Measurements from ENCODE around the gene CALHM4. TPM values are rescaled to one million over a fixed set of nuclear protein-coding genes. Genes with fewer than 3 reads are reported as not detected.

CALHM4 gene
- total and polyA plus RNA-seq, 4 donors: not detected

DNA sequence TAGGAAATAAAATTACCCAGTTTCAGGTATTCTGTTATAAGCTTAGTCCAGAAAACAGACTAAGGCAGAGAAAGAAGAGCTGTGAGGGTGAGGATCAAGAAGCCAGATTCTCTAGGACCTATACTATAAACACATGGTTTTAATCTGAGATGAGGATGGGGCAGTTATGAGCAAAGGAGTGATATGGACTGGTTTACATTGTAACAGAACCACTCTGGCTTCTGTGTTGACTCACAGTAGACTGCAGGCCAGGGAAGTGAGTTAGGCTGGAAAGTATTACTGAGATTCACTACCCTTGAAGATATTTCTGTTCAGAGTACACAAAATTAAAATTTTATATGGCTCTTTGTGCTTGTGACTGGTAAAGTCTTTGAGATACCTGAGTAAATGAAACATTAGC lies 14.6 kb downstream of the CALHM4 start:
- H3K4me3 ChIP-seq (ENCODE audit: low read depth in 1 of 3, low read length in 3 of 3): no peak overlapping the region
- TF ChIP-seq, protein P1, sequence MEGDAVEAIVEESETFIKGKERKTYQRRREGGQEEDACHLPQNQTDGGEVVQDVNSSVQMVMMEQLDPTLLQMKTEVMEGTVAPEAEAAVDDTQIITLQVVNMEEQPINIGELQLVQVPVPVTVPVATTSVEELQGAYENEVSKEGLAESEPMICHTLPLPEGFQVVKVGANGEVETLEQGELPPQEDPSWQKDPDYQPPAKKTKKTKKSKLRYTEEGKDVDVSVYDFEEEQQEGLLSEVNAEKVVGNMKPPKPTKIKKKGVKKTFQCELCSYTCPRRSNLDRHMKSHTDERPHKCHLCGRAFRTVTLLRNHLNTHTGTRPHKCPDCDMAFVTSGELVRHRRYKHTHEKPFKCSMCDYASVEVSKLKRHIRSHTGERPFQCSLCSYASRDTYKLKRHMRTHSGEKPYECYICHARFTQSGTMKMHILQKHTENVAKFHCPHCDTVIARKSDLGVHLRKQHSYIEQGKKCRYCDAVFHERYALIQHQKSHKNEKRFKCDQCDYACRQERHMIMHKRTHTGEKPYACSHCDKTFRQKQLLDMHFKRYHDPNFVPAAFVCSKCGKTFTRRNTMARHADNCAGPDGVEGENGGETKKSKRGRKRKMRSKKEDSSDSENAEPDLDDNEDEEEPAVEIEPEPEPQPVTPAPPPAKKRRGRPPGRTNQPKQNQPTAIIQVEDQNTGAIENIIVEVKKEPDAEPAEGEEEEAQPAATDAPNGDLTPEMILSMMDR (IDR thresholded peaks at IDR 0.05; ENCODE audit: low read depth, low read length, missing input control): no peak
- TF ChIP-seq, protein P2, sequence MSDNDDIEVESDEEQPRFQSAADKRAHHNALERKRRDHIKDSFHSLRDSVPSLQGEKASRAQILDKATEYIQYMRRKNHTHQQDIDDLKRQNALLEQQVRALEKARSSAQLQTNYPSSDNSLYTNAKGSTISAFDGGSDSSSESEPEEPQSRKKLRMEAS (IDR thresholded peaks at IDR 0.05): no peak
- TF ChIP-seq HNF4A (conservative IDR thresholded peaks at IDR 0.05): no peak
- no peak for TF ChIP-seq HNF4G (IDR thresholded peaks at IDR 0.05)
- TF ChIP-seq, protein P3, sequence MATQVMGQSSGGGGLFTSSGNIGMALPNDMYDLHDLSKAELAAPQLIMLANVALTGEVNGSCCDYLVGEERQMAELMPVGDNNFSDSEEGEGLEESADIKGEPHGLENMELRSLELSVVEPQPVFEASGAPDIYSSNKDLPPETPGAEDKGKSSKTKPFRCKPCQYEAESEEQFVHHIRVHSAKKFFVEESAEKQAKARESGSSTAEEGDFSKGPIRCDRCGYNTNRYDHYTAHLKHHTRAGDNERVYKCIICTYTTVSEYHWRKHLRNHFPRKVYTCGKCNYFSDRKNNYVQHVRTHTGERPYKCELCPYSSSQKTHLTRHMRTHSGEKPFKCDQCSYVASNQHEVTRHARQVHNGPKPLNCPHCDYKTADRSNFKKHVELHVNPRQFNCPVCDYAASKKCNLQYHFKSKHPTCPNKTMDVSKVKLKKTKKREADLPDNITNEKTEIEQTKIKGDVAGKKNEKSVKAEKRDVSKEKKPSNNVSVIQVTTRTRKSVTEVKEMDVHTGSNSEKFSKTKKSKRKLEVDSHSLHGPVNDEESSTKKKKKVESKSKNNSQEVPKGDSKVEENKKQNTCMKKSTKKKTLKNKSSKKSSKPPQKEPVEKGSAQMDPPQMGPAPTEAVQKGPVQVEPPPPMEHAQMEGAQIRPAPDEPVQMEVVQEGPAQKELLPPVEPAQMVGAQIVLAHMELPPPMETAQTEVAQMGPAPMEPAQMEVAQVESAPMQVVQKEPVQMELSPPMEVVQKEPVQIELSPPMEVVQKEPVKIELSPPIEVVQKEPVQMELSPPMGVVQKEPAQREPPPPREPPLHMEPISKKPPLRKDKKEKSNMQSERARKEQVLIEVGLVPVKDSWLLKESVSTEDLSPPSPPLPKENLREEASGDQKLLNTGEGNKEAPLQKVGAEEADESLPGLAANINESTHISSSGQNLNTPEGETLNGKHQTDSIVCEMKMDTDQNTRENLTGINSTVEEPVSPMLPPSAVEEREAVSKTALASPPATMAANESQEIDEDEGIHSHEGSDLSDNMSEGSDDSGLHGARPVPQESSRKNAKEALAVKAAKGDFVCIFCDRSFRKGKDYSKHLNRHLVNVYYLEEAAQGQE (IDR thresholded peaks at IDR 0.05): no peak
- TF ChIP-seq RXRA (IDR thresholded peaks at IDR 0.05): no peak
- no peak for TF ChIP-seq FOXA2 (IDR thresholded peaks at IDR 0.05)
- H3K9me3 ChIP-seq (ENCODE audit: control insufficient read depth in 4 of 4, low read length in 3 of 4): no peaks in the 10 kb centered on the region

DNA sequence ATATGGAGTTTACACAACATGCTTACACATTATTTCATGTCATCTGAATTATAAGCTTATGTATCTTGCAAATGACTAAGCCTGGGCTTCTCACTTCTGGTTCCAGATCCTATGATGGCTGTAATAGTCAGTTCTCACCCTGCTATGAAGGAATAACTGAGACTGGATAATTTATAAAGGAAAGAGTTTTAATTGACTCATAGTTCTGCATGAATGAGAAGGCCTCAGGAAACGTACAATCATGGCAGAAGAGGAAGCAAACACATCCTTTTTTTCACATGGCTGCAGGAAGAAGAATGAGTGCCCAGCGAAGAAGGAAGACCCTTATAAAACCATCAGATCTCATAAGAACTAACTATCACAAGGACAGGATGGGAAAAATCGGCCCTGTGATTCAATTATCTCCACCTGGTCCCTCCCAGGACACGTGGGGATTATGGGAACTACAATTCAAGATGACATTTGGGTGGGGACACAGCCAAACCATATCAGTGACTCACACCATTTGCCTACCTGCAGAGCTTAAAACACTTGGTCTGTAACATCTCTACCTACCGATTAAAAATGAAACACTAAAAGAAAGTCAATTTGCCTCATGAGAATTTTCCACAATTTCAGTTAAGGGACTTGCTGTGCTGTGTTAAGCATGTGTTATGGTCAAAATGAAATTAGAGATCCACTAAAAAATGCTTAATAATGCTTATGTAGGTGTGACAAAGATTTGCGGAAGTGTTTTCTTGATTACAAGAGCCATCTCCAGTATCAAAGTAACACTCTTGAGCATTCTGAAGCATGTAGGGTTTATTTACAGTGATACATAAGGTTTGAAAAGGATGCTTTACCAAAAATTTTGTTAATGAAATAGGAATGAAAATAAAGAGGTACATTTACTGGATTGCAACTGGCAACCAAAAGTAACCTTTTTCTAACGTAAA lies 15.5 kb downstream of the CALHM4 start:
- Histone ChIP-seq H3K36me3 (ENCODE audit: control insufficient read depth in 4 of 4, insufficient read depth in 3 of 4, low read depth in 1 of 4, low read length in 3 of 4) (peaks cover 0 to 2% (median 0%) of the 10 kb centered on the region in 4 donors), H3K27ac (ENCODE audit: low read depth in 1 of 2, low read length in 2 of 2) (no peak overlapping the region), H3K27me3 (ENCODE audit: control insufficient read depth in 4 of 4, insufficient read depth in 4 of 4, low read length in 3 of 4) (peaks cover 0 to 3% (median 0%) of the 10 kb centered on the region in 4 donors), H3K4me1 (ENCODE audit: control insufficient read depth in 4 of 4, insufficient read depth in 4 of 4, low read length in 3 of 4) (peaks cover 0 to 19% (median 16%) of the 10 kb centered on the region in 4 donors), H3K9ac (ENCODE audit: low read depth in 1 of 2, low read length in 2 of 2) (no peak overlapping the region), H3K4me3 (ENCODE audit: low read depth in 1 of 3, low read length in 3 of 3) (no peak overlapping the region), H3K9me3 (ENCODE audit: control insufficient read depth in 4 of 4, low read length in 3 of 4) (no peaks in the 10 kb centered on the region)
- 76% methylated on average over 7 of the region's 7 CpGs for WGBS
- no peak for DNase-seq (ENCODE audit: low spot score)
- no peak for TF ChIP-seq SP1 (IDR thresholded peaks at IDR 0.05)
- TF ChIP-seq RAD21 (IDR thresholded peaks at IDR 0.05): no peak
- TF ChIP-seq, protein P3 (IDR thresholded peaks at IDR 0.05): no peak
- TF ChIP-seq FOXA1 (IDR thresholded peaks at IDR 0.05): no peak
- TF ChIP-seq HNF4A (conservative IDR thresholded peaks at IDR 0.05): no peak
- no peak for TF ChIP-seq JUND (IDR thresholded peaks at IDR 0.05)
- TF ChIP-seq TAF1 (conservative IDR thresholded peaks at IDR 0.05): no peak
- TF ChIP-seq, protein P4, sequence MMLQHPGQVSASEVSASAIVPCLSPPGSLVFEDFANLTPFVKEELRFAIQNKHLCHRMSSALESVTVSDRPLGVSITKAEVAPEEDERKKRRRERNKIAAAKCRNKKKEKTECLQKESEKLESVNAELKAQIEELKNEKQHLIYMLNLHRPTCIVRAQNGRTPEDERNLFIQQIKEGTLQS (IDR thresholded peaks at IDR 0.05): no peak
- no peak for TF ChIP-seq RXRA (IDR thresholded peaks at IDR 0.05)
- TF ChIP-seq GABPA (IDR thresholded peaks at IDR 0.05 in 1 of 2, conservative IDR thresholded peaks at IDR 0.05 in 1 of 2): no peak

More for the DNA sequence above, 14.6 kb downstream of the CALHM4 start:
- no peaks in the 10 kb centered on the region for H3K36me3 ChIP-seq (ENCODE audit: control insufficient read depth in 4 of 4, insufficient read depth in 3 of 4, low read depth in 1 of 4, low read length in 3 of 4)
- H3K4me1 ChIP-seq (ENCODE audit: control insufficient read depth in 4 of 4, insufficient read depth in 4 of 4, low read length in 3 of 4): peaks cover 0 to 19% (median 14%) of the 10 kb centered on the region in 4 donors
- no peak for DNase-seq (ENCODE audit: low spot score)
- no peak overlapping the region for H3K9ac ChIP-seq (ENCODE audit: low read depth in 1 of 2, low read length in 2 of 2)
- H3K27ac ChIP-seq (ENCODE audit: low read depth in 1 of 2, low read length in 2 of 2): no peak overlapping the region
- H3K27me3 ChIP-seq (ENCODE audit: control insufficient read depth in 4 of 4, insufficient read depth in 4 of 4, low read length in 3 of 4): peaks cover 0 to 3% (median 0%) of the 10 kb centered on the region in 4 donors

Measured in liver (tissue), 9 donors.